Activated B cell treated with CpG ODN at 0.5 μM for 24 hours (primary cell): ENCODE measurements around the gene TTLL6. TPM values are rescaled to one million over a fixed set of nuclear protein-coding genes. Genes with fewer than 3 reads are reported as not detected.
A peak's percentile ranks its signal among the peaks of the same experiment; 100 is the strongest.

Experiments used
- ATAC-seq: fragments of 200-7000 bp; cut with Tn5 transposase; one replicate; pipeline ENCODE4 v1.10.0; 2021; ENCODE audit warnings: low read depth, mild to moderate bottlenecking, moderate library complexity
- CTCF ChIA-PET: fragments of 350-600 bp; sonication (Branson Sonifier 250); formaldehyde crosslinking; loops from one replicate; lab custom pipeline; 2021; ENCODE audit warnings: antibody characterized with exemption; lab: Charles Lee
- POLR2A ChIA-PET: fragments of 350-600 bp; sonication (Branson Sonifier 250); formaldehyde crosslinking; loops from one replicate; lab custom pipeline; 2021; ENCODE audit warnings: antibody characterized with exemption; lab: Charles Lee
- DNase-seq: peaks from one replicate; pipeline ENCODE4 v3.0.0; 2022
- H3K27ac Mint-ChIP-seq: one replicate; pipeline ENCODE4 v1.8.0; 2020; ENCODE audit warnings: mixed read lengths
- H3K27me3 Mint-ChIP-seq: one replicate; pipeline ENCODE4 v1.8.0; 2021; ENCODE audit warnings: mixed read lengths
- H3K36me3 Mint-ChIP-seq: one replicate; pipeline ENCODE4 v1.8.0; 2021; ENCODE audit warnings: low read depth, mixed read lengths
- H3K4me1 Mint-ChIP-seq: one replicate; pipeline ENCODE4 v1.8.0; 2021; ENCODE audit warnings: mixed read lengths
- H3K4me3 Mint-ChIP-seq: one replicate; pipeline ENCODE4 v1.8.0; 2020; ENCODE audit warnings: mild to moderate bottlenecking, mixed read lengths
- H3K9me3 Mint-ChIP-seq: one replicate; pipeline ENCODE4 v1.8.0; 2020; ENCODE audit warnings: mixed read lengths
- intact Hi-C: fragments of 100-400 bp; cut with micrococcal nuclease; formaldehyde crosslinking; loops from one replicate; pipeline ENCODE4 v1.15.1; 2024
- total RNA-seq: library from RNA; stranded (reverse); gene quantifications from 2 replicates; pipeline ENCODE4 v1.2.3, GENCODE V29; 2022
- TF ChIP-seq, protein P1 (sequence below): fragments of 200-600 bp; IDR thresholded peaks from one replicate; pipeline ENCODE4 v1.8.0; 2022; ENCODE audit warnings: antibody characterized with exemption, mild to moderate bottlenecking

TTLL6 gene
- not detected in 2 replicates for total RNA-seq

DNA sequence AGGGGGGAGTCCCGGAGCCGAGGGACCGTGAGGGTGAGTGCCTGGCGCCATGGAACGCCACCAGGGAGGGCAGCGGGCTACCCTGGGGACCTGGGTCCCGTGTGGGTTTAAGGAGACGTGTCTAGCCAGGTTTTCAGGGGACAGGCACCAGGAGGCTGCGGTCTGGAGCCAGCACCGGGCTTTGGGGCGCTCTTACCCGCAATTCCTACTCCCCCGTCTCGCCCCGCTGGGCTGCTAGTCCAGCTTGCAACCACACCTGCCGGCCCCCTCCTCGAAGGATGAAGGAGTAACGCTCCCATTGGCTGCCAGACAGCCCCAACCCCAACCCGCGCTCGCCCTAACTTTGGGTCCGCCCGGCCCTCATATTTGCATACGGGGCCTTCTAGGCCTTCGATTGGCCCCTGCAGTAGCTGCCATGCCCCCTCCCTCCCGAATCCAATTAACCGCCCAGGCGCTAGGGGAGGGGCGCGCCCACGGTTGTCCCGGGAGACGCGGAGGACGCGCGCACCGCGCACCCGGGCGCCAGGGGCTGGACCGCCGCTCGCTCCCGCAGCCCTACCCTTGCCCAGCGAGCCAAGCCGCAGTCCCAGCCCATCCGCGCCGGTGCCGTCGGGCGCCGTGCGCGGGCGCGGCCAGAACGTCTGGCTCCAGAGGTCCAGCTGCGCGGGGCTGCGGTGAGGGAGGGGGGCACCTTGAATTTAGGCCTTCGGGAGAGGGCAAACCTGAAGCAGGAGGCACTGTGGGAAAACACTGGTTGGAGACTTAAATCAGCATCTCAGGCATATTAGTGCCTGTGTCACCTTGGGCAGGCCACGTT is at the start of gene TTLL6:
Gene TTLL6, minus strand, starts transcription at position 456 of the 817 bp plus-strand sequence. Its CDS starts 157 bp downstream, at position 299.
- DNase-seq: peak; percentile 57
- H3K9me3 Mint-ChIP-seq: no peaks in the 10 kb centered on the region
- H3K27ac Mint-ChIP-seq: no peak within 1 kb of the TSS
- peaks cover 26% of the 10 kb centered on the region for H3K27me3 Mint-ChIP-seq
- peaks cover 18% of the 10 kb centered on the region for H3K4me1 Mint-ChIP-seq
- intact Hi-C loops: loop anchor here (1.0 kb wide), 1 partner anchor 14 kb away; the partner anchor contains the start of gene CALCOCO2
- TF ChIP-seq, protein P1, sequence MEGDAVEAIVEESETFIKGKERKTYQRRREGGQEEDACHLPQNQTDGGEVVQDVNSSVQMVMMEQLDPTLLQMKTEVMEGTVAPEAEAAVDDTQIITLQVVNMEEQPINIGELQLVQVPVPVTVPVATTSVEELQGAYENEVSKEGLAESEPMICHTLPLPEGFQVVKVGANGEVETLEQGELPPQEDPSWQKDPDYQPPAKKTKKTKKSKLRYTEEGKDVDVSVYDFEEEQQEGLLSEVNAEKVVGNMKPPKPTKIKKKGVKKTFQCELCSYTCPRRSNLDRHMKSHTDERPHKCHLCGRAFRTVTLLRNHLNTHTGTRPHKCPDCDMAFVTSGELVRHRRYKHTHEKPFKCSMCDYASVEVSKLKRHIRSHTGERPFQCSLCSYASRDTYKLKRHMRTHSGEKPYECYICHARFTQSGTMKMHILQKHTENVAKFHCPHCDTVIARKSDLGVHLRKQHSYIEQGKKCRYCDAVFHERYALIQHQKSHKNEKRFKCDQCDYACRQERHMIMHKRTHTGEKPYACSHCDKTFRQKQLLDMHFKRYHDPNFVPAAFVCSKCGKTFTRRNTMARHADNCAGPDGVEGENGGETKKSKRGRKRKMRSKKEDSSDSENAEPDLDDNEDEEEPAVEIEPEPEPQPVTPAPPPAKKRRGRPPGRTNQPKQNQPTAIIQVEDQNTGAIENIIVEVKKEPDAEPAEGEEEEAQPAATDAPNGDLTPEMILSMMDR: no peak
- H3K4me3 Mint-ChIP-seq: peak within 1 kb of the TSS; percentile 84
- peak; percentile 96 for ATAC-seq
- H3K36me3 Mint-ChIP-seq: no peaks in the 10 kb centered on the region
- POLR2A ChIA-PET: interaction anchor here (1.0 to 4.1 kb wide), 3 partner anchors 21 to 62 kb away, joined by 3 to 14 read pairs (median 4); no protein-coding TSS in a partner anchor
- CTCF ChIA-PET: interaction anchor here (0.7 to 18.2 kb wide), 6 partner anchors 19 to 251 kb away, joined by 3 to 379 read pairs (median 6); no protein-coding TSS in a partner anchor

DNA sequence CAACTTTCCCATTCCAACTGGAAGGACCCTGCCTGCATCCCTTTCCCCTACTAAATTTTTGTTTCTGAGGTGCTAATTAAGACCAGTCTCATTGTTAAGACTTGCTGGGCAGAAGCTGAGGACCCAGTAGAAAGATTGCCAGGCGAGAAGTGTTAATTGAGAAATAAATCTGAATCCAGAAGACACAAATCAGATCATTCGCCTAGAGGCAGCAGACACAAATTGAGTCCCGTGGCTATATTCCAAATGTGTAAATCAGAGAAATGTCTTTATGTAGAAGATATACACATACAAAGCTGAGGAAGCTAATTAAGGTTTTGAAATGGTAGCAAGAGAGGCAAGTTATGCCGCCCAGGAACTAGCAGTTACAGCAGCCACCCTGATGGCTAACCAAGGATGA is 43.4 kb upstream of the TTLL6 start:
- TF ChIP-seq, protein P1: no peak
- ChIA-PET POLR2A (no interaction called here), CTCF (interaction anchor here (0.6 to 1.9 kb wide), 4 partner anchors 18 to 137 kb away, joined by 3 to 5 read pairs (median 4); no protein-coding TSS in a partner anchor)
- intact Hi-C loops: no loop called here
- Mint-ChIP-seq H3K27ac (no peak overlapping the region), H3K9me3 (no peaks in the 10 kb centered on the region), H3K36me3 (peaks cover 73% of the 10 kb centered on the region), H3K4me1 (no peaks in the 10 kb centered on the region), H3K27me3 (no peaks in the 10 kb centered on the region), H3K4me3 (no peak overlapping the region)
- DNase-seq (no peak), ATAC-seq (no peak)

DNA sequence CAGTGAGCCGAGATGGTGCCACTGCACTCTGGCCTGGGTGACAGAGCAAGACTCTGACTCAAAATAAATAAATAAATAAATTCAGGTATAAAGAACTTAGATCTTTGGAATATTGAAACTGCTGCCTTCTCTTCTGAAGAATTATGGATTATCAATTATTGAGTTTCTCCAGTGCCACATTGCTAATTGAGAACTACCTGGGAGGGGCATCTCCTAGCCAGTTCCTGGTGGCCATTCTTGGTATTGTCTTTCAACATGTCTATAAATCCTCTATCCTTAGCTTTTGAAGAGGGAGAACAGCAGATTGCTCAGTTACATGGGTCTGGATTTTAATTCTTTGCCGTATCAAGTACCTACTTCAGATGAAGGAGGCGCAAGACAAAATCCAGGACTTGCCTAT is 43.0 kb upstream of the TTLL6 start:
- DNase-seq (no peak), ATAC-seq (no peak)
- Mint-ChIP-seq H3K27me3 (no peaks in the 10 kb centered on the region), H3K27ac (no peak overlapping the region), H3K4me1 (no peaks in the 10 kb centered on the region), H3K36me3 (peaks cover 76% of the 10 kb centered on the region), H3K9me3 (no peaks in the 10 kb centered on the region), H3K4me3 (no peak overlapping the region)
- ChIA-PET POLR2A (no interaction called here), CTCF (interaction anchor here (0.6 to 1.9 kb wide), 4 partner anchors 19 to 137 kb away, joined by 3 to 5 read pairs (median 4); no protein-coding TSS in a partner anchor)
- TF ChIP-seq, protein P1: no peak
- intact Hi-C loops: no loop called here

DNA sequence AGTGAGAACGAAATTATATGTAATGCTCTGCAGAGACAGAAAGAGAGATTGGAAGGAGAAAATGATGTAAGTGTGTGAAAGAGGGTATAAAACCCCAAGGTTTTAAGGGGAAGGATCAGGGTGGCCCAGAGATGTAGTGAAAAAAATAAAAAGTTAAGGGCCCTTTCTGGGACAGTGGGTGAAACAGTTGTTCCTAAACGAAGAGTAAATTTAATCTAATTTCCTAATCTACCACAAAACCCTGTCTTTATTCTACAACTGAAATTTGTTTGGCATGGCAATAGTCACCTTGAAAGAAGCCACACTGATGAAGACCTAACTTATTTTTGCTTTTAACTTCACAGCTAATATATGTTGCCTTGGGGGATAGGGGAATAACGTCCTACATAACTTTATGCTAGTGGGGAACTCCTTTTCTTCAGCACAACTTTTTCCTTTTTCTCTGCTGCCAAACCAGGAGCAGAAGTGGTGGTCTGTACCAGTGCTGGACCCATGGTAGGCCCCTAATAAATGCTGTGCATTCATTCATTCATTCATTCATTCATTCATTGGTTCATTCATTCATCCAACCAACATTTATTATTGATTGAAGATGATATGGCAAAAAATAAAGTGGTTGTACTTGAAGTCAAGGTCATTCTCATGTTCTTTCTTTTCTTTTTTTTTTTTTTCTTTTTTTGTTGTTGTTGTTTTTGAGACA is 39.2 kb upstream of the TTLL6 start:
- no peaks in the 10 kb centered on the region for H3K27me3 Mint-ChIP-seq
- no peak overlapping the region for H3K27ac Mint-ChIP-seq
- DNase-seq: no peak
- H3K4me3 Mint-ChIP-seq: no peak overlapping the region
- ATAC-seq: no peak
- POLR2A ChIA-PET: interaction anchor here (0.5 kb wide), 1 partner anchor 93 kb away, joined by 3 read pairs; no protein-coding TSS in a partner anchor
- TF ChIP-seq, protein P1: no peak
- no peaks in the 10 kb centered on the region for H3K9me3 Mint-ChIP-seq
- intact Hi-C loops: no loop called here
- H3K36me3 Mint-ChIP-seq: peaks cover 72% of the 10 kb centered on the region
- no peaks in the 10 kb centered on the region for H3K4me1 Mint-ChIP-seq
- CTCF ChIA-PET: interaction anchor here (1.1 kb wide), 1 partner anchor 23 kb away, joined by 4 read pairs; no protein-coding TSS in a partner anchor
